ENCODE measurements around the gene TMEM117.
"Not testable (repeated sequence)": the region's sequence is repeated elsewhere in the genome, so short reads cannot be mapped to it uniquely, and the experiment has no call there.

Gene TMEM117

GRCh38 chr12:44229846-44230245, 394.0 kb downstream of the TMEM117 start:
- DNase-seq: no peak

- DNase-seq: no peak
These were observed 399.8 kb downstream of the TMEM117 start for GRCh38 chr12:44235674-44236073.

GRCh38 chr12:44240186-44240585, 404.3 kb downstream of the TMEM117 start:
- no peak for DNase-seq

GRCh38 chr12:44245932-44246331, 410.1 kb downstream of the TMEM117 start:
- no peak for DNase-seq

GRCh38 chr12:44246482-44247105, 410.7 kb downstream of the TMEM117 start:
- no peak for DNase-seq

GRCh38 chr12:44247588-44247987, 411.7 kb downstream of the TMEM117 start:
- DNase-seq: no peak

- DNase-seq: no peak
These were observed 412.6 kb downstream of the TMEM117 start for GRCh38 chr12:44248436-44248835.

- not testable (repeated sequence) for DNase-seq
These were observed 414.6 kb downstream of the TMEM117 start for GRCh38 chr12:44250440-44250839.

GRCh38 chr12:44253338-44253856, 417.5 kb downstream of the TMEM117 start:
- DNase-seq: no peak

GRCh38 chr12:44258246-44258645, 422.4 kb downstream of the TMEM117 start:
- DNase-seq: no peak

- no peak for DNase-seq
These were observed 424.0 kb downstream of the TMEM117 start for GRCh38 chr12:44259890-44260289.

GRCh38 chr12:44260581-44260980, 424.7 kb downstream of the TMEM117 start:
- no peak for DNase-seq

GRCh38 chr12:44285321-44285960, 449.6 kb downstream of the TMEM117 start:
- DNase-seq: no peak

- DNase-seq: no peak
These were observed 450.5 kb downstream of the TMEM117 start for GRCh38 chr12:44286336-44286735.

GRCh38 chr12:44286821-44287505, 451.1 kb downstream of the TMEM117 start:
- DNase-seq: no peak

GRCh38 chr12:44287545-44287944, 451.7 kb downstream of the TMEM117 start:
- DNase-seq: no peak

- no peak for DNase-seq
These were observed 458.8 kb downstream of the TMEM117 start for GRCh38 chr12:44294649-44295048.

- no peak for DNase-seq
These were observed 460.2 kb downstream of the TMEM117 start for GRCh38 chr12:44295958-44296623.

- DNase-seq: no peak
These were observed 460.8 kb downstream of the TMEM117 start for GRCh38 chr12:44296624-44297197.

- DNase-seq: no peak
These were observed 463.6 kb downstream of the TMEM117 start for GRCh38 chr12:44299524-44299923.

GRCh38 chr12:44307506-44308168, 471.8 kb downstream of the TMEM117 start:
- no peak for DNase-seq

GRCh38 chr12:44313188-44313587, 477.3 kb downstream of the TMEM117 start:
- no peak for DNase-seq

Data from left hindlimb (tissue), 1 donor.